ENCODE data around the gene PKN2.
"Not testable (repeated sequence)": the region's sequence is repeated elsewhere in the genome, so short reads cannot be mapped to it uniquely, and the experiment has no call there.

PKN2 gene

GRCh38 chr1:88680911-88681622 lies 3.0 kb upstream of the PKN2 start:
- DNase-seq, result no peak

- DNase-seq, result peak; percentile 51 to 55
These were observed 597 bp downstream of the PKN2 start for GRCh38 chr1:88684482-88685258.

GRCh38 chr1:88685259-88685620 lies 1.2 kb downstream of the PKN2 start:
- no peak for DNase-seq

GRCh38 chr1:88691540-88691939 lies 7.5 kb downstream of the PKN2 start:
- no peak for DNase-seq

GRCh38 chr1:88695781-88696180 lies 11.7 kb downstream of the PKN2 start:
- no peak for DNase-seq

- no peak for DNase-seq
These were observed 13.4 kb downstream of the PKN2 start for GRCh38 chr1:88697503-88697902.

- no peak for DNase-seq
These were observed 14.1 kb downstream of the PKN2 start for GRCh38 chr1:88698140-88698539.

GRCh38 chr1:88698764-88699163 lies 14.7 kb downstream of the PKN2 start:
- no peak for DNase-seq

- DNase-seq, result no peak
These were observed 16.4 kb downstream of the PKN2 start for GRCh38 chr1:88700425-88701013.

- no peak for DNase-seq
These were observed 17.2 kb downstream of the PKN2 start for GRCh38 chr1:88701275-88701674.

- DNase-seq, result not testable (repeated sequence)
These were observed 17.7 kb downstream of the PKN2 start for GRCh38 chr1:88701793-88702192.

GRCh38 chr1:88708011-88708410 lies 23.9 kb downstream of the PKN2 start:
- no peak for DNase-seq

GRCh38 chr1:88712907-88713306 lies 28.8 kb downstream of the PKN2 start:
- not testable (repeated sequence) for DNase-seq

- DNase-seq, result not testable (repeated sequence)
These were observed 32.5 kb downstream of the PKN2 start for GRCh38 chr1:88716571-88716970.

- no peak for DNase-seq
These were observed 38.4 kb downstream of the PKN2 start for GRCh38 chr1:88722492-88722891.

- no peak for DNase-seq
These were observed 42.6 kb downstream of the PKN2 start for GRCh38 chr1:88726697-88727096.

- no peak for DNase-seq
These were observed 43.1 kb downstream of the PKN2 start for GRCh38 chr1:88727205-88727604.

- DNase-seq, result no peak
These were observed 45.2 kb downstream of the PKN2 start for GRCh38 chr1:88729297-88729696.

- no peak for DNase-seq
These were observed 46.1 kb downstream of the PKN2 start for GRCh38 chr1:88730132-88730675.

- no peak for DNase-seq
These were observed 46.9 kb downstream of the PKN2 start for GRCh38 chr1:88730995-88731394.

GRCh38 chr1:88731475-88732269 lies 47.6 kb downstream of the PKN2 start:
- peak; percentile 2 to 33 for DNase-seq

GRCh38 chr1:88735382-88735781 lies 51.3 kb downstream of the PKN2 start:
- DNase-seq, result no peak

GRCh38 chr1:88735909-88736308 lies 51.8 kb downstream of the PKN2 start:
- DNase-seq, result no peak
